Effector memory CD4-positive, alpha-beta T cell (primary cell): ENCODE data around the gene POU4F2.

Source experiments
- DNase-seq, 3 donors: peaks; one replicate each; pipeline ENCODE4 v3.0.0-alpha.2; 2020
- H3K27ac ChIP-seq: 2 replicates; pipeline ENCODE4 v1.7.0; 2013; ENCODE audit warnings: mild to moderate bottlenecking, low read length, moderate library complexity; ENCODE audit not compliant: insufficient read depth, poor library complexity, severe bottlenecking
- H3K27me3 ChIP-seq: replicated peaks from 2 replicates; pipeline ENCODE4 v1.7.0; 2013; ENCODE audit warnings: mild to moderate bottlenecking, low read length; ENCODE audit not compliant: insufficient read depth, control insufficient read depth, poor library complexity, severe bottlenecking
- H3K36me3 ChIP-seq: 2 replicates; pipeline ENCODE4 v1.7.0; 2013; ENCODE audit warnings: mild to moderate bottlenecking, low read length, moderate library complexity; ENCODE audit not compliant: control insufficient read depth, insufficient read depth
- H3K4me1 ChIP-seq: 2 replicates; pipeline ENCODE4 v1.7.0; 2013; ENCODE audit warnings: low read length, mild to moderate bottlenecking; ENCODE audit not compliant: control insufficient read depth, insufficient read depth, poor library complexity, severe bottlenecking
- H3K4me3 ChIP-seq: 2 replicates; pipeline ENCODE4 v1.7.0; 2013; ENCODE audit warnings: low read length, low read depth, mild to moderate bottlenecking; ENCODE audit not compliant: insufficient read depth, poor library complexity, severe bottlenecking
- H3K9me3 ChIP-seq: 2 replicates; pipeline ENCODE4 v1.7.0; 2013; ENCODE audit warnings: mild to moderate bottlenecking, low read length, moderate library complexity; ENCODE audit not compliant: control insufficient read depth

Gene POU4F2

GRCh38 chr4:146640465-146641061, 1.9 kb downstream of the POU4F2 start:
- Histone ChIP-seq H3K4me3 (no peak overlapping the region), H3K36me3 (no peaks in the 10 kb centered on the region), H3K27me3 (peaks cover 54% of the 10 kb centered on the region), H3K9me3 (no peaks in the 10 kb centered on the region), H3K4me1 (peaks cover 11% of the 10 kb centered on the region), H3K27ac (no peak overlapping the region)
- no peak for DNase-seq

GRCh38 chr4:146641762-146642161, 3.1 kb downstream of the POU4F2 start:
- Histone ChIP-seq H3K27me3 (peaks cover 45% of the 10 kb centered on the region), H3K27ac (no peak overlapping the region), H3K36me3 (no peaks in the 10 kb centered on the region), H3K4me3 (no peak overlapping the region), H3K4me1 (peaks cover 11% of the 10 kb centered on the region), H3K9me3 (no peaks in the 10 kb centered on the region)
- DNase-seq, result no peak

- no peak for DNase-seq
- Histone ChIP-seq H3K4me3 (no peak overlapping the region), H3K27ac (no peak overlapping the region), H3K36me3 (no peaks in the 10 kb centered on the region), H3K27me3 (peaks cover 27% of the 10 kb centered on the region), H3K9me3 (no peaks in the 10 kb centered on the region), H3K4me1 (peaks cover 6% of the 10 kb centered on the region)
Measured at GRCh38 chr4:146643812-146644401, 5.2 kb downstream of the POU4F2 start.

- Histone ChIP-seq H3K27ac (no peak overlapping the region), H3K27me3 (peaks cover 27% of the 10 kb centered on the region)
- no peak for DNase-seq
Measured at GRCh38 chr4:146645921-146646320, 7.2 kb downstream of the POU4F2 start.

DNA sequence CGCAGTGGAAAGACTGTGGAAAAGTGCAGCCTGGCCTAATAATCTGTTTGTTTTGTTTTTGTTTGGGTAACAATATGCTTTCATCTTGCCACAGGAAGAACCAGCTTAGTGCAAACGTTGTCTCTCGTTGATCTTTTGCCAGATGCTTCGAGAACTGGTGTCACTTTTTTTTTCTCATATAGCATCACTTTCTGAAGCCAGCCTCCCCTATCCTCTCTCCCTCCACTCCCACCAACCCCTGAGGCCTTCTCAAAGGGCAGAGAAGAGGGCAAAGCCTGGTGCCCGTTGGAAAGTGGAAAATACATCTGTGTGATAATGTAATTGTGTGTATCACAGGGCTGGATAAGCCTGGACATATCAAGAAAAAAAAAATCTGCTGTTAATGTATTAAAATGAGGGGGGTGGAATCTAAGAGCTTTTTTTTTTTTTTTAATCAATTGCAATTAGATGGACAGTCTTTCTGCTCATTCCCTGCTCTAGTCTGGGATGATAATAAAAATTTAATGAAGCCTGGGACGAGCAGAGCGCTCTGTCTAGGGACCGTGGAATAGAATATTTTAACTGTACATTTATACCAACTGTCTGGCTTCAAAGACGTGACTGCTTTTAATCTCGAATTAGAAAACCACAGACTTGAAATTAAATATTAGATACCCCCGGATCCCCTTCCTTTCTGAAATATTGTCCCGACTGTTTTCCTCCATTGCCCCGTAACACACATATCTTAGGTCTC, 8.1 kb downstream of the POU4F2 start:
- Histone ChIP-seq H3K27ac (no peak overlapping the region), H3K36me3 (no peaks in the 10 kb centered on the region), H3K4me3 (no peak overlapping the region), H3K9me3 (no peaks in the 10 kb centered on the region), H3K4me1 (no peaks in the 10 kb centered on the region), H3K27me3 (peaks cover 21% of the 10 kb centered on the region)
- DNase-seq, result no peak

More at GRCh38 chr4:146645921-146646320, 7.2 kb downstream of the POU4F2 start:
- Histone ChIP-seq H3K9me3 (no peaks in the 10 kb centered on the region), H3K4me1 (no peaks in the 10 kb centered on the region), H3K4me3 (no peak overlapping the region), H3K36me3 (no peaks in the 10 kb centered on the region)

DNA sequence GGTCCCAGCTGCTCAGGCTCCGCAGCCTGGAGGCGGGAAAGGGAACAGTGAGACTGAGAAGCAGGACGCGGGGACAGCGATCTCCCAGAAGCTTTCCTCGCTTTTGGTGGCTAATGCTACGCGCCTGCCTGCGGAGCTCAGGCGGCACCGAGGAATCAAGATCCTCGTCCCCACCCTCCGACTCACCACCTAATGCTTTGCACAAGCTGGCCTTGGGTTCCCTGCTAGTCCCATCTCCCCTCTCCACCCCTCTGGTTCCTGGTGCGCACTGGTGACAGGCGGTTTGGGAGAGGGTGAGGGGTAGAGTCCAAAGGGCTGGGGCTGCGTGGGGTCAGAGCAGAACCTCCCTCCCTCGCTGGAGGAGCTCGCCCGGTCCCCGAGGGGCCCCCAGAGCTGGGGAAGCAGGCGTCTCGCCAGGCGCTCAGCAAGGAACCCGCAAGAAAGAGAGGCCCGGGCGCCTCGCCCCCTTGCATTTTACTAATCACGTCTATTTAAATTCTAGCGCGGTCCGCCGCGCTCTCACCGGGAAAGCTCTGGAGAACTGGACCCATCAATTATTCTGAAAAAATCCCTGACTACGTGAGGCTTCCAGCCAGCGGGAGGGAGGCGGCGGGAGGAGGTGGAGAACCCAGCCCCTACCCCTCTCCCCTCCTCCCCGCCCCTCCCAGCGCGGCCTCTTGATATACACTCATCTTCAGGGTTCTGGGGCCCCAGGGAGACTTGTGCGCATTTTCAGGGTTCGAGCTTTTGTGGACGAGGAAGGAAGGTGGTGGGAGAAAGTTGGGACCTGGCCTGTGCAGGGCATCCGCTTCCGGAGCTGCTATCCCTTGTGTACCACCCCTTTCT, 9.1 kb downstream of the POU4F2 start:
- no peaks in the 10 kb centered on the region for H3K9me3 ChIP-seq
- no peaks in the 10 kb centered on the region for H3K36me3 ChIP-seq
- no peak overlapping the region for H3K27ac ChIP-seq
- no peaks in the 10 kb centered on the region for H3K4me1 ChIP-seq
- no peak for DNase-seq
- H3K4me3 ChIP-seq, result no peak overlapping the region
- peaks cover 22% of the 10 kb centered on the region for H3K27me3 ChIP-seq

DNA sequence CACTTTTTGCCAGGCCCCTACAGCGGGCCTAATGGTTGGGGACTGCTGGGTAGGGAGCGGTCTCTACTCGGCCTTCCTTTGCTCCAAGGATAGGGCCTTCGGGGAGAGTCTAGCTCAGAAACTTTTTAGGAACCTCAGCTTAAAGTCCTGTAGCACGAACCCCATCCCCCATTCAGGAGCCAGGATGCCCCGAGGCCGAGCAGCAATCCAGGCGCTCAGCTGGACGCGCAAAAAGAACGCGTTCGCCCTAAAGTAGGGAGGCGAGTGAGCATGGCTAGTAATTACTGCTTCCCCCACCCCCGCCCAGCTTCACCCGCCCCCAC, 9.7 kb downstream of the POU4F2 start:
- Histone ChIP-seq H3K4me1 (no peaks in the 10 kb centered on the region), H3K27me3 (peaks cover 25% of the 10 kb centered on the region), H3K27ac (no peak overlapping the region), H3K9me3 (no peaks in the 10 kb centered on the region), H3K36me3 (no peaks in the 10 kb centered on the region), H3K4me3 (no peak overlapping the region)
- no peak for DNase-seq

GRCh38 chr4:146649232-146649631, 10.5 kb downstream of the POU4F2 start:
- H3K4me3 ChIP-seq, result no peak overlapping the region
- no peak for DNase-seq
- H3K27me3 ChIP-seq, result peaks cover 30% of the 10 kb centered on the region
- no peak overlapping the region for H3K27ac ChIP-seq
- H3K9me3 ChIP-seq, result no peaks in the 10 kb centered on the region
- H3K4me1 ChIP-seq, result no peaks in the 10 kb centered on the region
- no peaks in the 10 kb centered on the region for H3K36me3 ChIP-seq

DNA sequence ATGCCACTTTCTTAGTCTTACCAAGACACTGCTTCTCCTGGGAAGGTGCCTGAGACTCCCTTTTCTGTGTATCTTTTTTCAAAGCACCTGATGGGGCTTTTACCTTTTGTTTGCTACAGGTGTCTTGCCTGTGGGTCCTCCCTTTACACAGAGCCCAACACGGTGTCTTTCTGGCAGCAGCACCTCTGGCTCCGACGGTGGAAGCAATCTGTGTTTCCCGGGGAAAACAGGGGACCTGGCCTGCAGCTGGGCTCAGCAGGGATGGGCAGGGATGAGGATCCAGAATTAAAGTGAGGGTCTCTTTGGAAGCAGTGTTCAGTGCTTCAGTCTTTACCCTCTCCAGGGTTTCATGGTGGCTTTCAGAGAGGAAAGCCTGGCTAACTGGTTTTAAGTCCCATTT, 11.3 kb downstream of the POU4F2 start:
- H3K27ac ChIP-seq, result no peak overlapping the region
- H3K4me1 ChIP-seq, result no peaks in the 10 kb centered on the region
- H3K9me3 ChIP-seq, result no peaks in the 10 kb centered on the region
- DNase-seq, result no peak
- peaks cover 30% of the 10 kb centered on the region for H3K27me3 ChIP-seq
- no peaks in the 10 kb centered on the region for H3K36me3 ChIP-seq
- H3K4me3 ChIP-seq, result no peak overlapping the region
